RPMI8226 (cell line): ENCODE measurements around the gene SLC26A1.

ENCODE experiments used
- DNase-seq: peaks from one replicate; pipeline ENCODE4 v3.0.0-alpha.2; 2015

SLC26A1 gene, protein sequence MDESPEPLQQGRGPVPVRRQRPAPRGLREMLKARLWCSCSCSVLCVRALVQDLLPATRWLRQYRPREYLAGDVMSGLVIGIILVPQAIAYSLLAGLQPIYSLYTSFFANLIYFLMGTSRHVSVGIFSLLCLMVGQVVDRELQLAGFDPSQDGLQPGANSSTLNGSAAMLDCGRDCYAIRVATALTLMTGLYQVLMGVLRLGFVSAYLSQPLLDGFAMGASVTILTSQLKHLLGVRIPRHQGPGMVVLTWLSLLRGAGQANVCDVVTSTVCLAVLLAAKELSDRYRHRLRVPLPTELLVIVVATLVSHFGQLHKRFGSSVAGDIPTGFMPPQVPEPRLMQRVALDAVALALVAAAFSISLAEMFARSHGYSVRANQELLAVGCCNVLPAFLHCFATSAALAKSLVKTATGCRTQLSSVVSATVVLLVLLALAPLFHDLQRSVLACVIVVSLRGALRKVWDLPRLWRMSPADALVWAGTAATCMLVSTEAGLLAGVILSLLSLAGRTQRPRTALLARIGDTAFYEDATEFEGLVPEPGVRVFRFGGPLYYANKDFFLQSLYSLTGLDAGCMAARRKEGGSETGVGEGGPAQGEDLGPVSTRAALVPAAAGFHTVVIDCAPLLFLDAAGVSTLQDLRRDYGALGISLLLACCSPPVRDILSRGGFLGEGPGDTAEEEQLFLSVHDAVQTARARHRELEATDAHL

DNA sequence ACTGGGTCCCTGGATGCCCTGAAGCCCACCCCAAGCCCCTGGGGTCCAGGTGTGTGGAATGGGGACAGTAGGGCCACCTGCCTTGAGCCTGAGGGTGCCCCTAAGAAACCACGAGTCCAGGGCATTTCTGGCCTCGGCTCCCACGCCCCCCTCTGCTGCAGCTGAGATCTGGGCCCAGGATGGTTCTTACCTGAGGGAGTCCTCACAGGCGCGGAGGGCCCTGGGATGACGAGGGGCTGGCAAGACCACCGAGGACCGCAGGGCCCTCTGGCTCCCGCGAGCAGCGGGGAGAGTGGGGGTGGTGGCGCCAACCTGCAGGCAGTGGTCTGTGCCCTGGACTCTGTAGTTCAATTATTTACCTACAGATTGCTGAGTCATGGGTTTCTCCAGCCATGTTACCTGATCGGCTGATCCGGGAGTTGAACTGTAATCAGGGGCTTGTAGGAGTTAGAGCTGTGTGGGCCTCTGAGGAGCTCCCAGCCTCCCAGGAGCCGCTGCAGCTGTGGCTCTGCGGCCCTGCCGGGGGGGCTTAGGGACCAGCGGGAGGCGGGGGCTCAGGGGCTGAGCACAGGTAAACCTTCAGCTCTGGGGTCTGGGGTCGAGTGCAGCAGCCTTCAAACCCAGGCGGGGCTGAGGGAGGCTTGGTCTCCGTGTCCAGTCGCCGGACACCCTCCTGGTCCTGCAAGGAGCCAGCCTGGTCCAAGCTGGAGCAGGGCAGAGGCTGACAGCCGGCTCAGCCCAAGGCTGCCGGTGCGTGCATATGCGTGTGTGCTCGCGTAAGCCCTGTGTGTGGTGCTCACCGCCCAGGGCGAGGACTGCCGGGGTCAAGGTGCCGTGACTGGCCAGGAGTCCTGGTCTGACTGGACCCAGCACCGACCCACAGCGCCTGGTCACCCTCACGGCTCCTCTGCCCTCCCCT, at the start of gene SLC26A1:
Gene SLC26A1 (minus strand): TSS at position 294 of the 919 bp plus-strand sequence. CDS start 1,701 bp downstream, outside the sequence.
- DNase-seq = no peak

DNA sequence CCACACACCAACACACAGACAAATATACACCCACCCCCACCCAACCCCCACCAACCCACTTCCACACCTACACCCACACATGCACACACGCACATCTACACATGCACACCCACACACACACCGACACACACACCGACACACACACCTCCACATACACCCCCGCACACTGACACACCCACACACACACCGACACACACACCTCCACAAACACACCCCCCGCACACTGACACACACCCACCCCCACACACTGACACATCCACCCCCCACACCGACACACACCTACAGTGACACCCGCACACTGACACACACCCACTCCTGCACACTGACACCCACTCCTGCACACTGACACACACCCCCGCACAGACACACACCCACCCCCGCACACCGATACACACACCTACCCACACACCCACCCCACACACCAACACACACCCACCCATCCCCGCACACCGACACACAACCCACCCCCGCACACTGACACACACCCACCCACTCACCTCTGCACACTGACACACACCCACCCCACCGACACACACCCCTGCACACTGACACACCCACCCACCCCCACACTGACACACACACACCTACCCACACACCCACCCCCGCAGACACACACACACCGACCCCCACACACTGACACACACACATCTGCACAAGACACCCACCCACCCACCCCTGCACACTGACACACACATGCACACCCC, 49.3 kb upstream of the SLC26A1 start:
- no peak for DNase-seq

DNA sequence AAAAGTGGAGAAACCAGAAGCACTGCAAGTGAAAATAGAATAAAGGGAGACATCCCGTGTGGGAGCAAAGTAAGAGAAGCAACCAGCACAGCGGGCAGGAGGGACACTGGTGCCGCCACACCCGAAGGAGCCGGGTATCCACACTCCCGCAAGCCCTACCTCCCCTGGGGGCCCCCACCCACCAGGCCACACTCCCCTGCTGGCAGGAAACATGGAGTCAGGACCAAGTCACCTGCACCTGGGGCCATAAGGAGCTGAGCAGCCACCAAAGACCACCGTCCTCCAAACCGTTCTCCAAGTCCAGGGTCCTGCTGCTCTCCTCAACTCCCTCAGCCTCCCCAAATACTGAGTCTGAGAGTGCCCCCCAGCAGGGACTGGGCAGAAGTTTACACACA, 48.7 kb upstream of the SLC26A1 start:
- no peak for DNase-seq

DNA sequence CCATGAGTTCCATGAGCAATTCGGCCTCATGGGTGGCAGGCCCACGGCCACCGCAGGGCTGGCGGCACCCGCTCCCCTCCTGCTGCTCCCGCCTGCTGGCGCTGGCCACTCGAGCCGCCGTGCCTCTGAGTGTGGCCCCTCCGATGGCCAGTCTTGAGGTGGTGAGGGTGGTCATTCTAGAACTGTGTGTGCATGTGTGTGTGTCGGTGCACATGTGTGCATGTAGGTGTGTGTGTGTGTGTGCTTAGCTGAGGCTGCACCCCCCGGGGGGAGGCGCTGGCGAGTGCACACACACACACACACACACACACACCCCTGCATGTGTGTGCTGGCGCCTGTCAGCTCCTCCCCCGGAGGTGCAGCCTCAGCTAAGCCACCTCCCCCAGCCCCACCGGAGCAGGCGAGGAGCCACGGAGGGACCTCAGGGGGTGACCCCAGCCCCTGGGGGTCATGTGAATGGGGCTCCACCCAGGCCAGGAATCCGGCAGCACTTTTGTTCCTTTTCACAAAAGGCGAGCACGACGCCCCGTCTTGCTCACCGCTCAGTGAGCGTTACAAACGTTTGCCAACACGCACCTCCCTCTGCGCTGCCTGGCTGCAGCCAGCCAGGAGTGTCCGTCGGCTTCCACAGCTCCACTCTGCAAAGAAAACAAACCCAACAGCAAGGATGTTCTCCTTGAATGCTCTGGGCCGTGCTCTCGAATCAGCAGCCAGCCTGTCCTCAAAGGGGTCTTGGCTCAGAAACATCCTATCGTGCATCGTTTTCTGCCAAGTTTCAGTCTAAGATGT, 48.1 kb upstream of the SLC26A1 start:
- no peak for DNase-seq

DNA sequence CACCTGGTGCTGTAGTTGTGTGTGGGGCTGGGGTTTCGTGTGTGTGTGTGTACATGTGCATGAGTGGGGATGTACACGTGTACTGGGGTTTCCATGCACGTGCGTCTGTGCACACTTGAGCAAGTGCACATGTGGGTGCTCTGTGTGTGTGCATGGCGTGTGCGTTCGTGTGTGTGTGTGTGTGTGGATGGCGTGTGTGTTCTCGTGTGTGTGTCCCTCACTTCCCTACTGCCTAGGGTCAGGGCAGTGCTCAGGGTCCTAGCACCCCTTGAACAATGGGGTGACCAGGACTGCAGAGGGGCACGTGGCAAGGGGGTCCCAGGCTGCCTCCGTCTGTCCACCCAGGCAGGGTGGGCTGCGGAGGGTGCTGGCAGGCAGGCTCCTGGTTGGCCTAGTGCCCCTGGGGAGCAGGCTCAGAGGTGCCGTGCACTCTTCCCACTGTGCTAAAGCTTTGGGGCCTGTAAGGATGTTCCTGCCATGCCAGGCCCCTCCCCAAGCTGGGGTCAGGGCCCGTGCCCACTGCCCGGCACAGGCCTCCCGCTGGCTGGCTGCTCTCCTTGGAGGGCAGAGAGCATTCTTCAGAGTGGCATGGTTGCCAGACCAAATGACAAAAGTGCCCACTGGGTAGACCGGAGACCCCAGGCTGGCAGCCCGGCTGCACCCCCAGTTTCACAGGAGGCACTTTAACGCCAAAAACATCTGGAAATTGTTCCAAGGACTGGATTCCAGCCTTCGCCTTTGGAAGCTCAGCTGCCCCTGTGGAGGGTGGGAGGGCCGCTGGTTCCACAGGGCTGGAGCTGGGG, 47.3 kb upstream of the SLC26A1 start:
- no peak for DNase-seq

DNA sequence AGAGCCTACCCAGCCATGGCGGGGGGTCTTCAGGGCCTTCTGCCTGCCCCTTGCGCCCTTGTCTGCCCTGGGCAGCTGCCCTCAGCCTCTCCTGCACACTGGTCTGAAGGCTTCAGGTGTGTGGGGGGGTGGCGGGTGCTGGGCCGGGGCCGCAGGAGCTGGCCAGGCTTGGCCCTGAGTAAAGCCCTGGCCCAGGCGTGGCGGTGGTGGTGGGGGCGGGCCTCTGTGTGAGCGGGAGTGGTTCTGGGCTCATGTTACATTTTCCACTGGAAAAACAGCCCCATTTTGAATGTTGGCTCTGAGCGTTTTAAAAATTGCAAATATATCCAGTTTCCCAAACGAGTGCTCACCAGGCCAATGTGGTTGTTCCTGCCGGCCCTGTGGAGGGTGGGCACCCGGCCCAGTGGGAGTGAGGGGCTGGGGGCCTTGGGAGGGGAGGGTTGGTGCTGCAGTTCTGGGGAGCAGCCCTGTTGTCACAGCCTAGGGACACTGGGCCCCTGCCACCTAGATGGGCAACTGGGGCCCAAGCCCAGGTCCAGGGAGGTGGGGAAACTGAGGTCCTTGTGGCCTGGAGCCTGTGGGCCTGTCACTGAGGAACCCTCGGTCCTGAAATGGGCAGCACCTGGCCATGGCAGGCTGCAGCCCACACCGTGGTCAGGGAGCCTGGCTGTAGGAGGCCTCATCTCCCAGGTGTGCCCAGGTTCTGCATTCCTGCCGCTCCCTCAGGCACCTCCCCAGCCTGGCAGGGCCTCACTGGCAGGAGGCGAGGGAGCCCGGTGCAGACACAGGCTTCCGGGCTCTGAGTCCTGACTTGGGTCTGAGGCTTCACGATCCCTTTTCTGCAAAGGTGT, 46.5 kb upstream of the SLC26A1 start:
- DNase-seq = no peak

DNA sequence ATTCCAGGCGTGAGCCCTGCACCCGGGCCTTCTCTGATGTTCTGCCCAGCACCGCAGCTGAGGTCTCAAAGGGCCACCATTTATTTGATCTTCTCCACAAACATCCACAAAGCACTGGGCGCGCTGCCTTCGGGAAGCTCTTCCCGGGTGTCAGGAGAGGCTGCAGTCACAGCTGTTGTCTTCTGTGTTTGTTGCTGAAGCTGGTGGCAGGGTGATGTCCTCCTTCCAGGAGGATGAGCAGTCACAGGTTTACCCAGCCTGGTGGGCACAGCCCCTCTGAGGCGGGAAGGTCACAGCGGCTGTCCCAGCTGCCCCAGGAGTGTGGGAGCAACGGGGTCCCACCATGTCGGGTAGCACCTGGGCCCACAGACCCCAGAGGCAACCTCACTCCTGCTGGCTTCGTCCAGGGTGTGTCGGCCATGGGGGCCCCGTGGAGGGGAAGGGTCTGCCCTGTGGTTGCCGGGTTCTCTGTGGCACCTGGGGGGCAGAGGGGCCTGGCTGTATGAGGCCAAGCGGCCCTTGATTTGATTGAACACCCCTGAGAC, 45.8 kb upstream of the SLC26A1 start:
- DNase-seq = no peak

DNA sequence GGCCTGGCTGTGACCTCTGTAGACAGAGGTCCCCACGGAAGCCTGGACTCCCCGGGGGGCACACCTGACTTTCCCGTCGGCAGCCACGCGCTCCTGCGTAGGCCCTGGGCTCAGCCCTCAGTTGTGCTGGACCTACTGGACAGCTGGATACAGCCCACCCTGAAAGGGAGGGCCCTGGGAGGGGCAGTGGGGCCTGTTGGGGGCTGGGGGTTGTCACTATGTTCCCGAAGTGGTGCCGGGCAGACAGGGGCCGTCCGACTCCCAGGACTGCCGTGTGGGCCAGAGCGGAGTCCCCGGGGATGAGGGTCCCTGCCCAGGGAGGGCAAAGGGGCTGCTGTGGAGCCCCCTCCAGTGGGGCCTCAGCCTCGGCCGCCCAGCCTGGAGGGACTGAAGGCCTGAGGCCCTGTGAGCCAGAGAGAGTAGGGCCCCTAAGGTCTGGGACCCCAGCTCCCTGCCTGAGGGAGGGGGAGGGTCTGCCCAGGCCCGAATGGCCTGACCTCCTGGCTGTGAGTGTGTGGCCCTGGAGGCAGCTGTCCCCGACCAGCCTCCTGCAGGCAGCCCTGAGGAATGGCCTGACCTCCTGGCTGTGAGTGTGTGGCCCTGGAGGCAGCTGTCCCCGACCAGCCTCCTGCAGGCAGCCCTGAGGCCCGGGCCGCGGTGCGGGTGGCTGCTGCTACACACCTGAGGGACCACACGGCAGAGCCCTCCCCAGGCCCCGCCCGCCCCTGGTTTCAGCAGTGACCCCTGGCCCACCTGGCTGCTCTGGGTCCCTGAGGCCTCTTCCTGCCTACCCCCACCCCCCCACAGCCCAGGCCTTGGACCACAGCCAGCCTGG, 44.0 kb upstream of the SLC26A1 start:
- no peak for DNase-seq

DNA sequence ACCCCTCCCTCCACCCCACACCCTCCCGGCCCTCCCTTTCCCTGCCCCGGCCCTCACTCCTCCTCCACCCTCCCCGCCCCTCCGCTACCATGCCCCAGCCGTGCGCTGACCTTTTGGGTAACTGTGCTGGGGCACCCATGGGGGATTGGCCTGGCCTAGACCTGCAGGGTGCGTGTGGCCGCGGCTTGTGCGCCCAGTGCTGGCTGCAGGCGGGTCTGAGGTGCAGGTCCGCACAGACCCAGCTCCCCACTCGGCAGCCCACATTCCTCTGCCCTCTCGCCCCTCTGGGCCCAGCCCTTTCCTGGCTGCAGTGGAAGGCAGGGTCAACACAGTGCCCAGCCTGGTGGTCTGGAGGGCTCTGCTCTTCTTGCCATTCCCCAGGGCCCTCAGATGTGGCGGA, 42.9 kb upstream of the SLC26A1 start:
- no peak for DNase-seq

DNA sequence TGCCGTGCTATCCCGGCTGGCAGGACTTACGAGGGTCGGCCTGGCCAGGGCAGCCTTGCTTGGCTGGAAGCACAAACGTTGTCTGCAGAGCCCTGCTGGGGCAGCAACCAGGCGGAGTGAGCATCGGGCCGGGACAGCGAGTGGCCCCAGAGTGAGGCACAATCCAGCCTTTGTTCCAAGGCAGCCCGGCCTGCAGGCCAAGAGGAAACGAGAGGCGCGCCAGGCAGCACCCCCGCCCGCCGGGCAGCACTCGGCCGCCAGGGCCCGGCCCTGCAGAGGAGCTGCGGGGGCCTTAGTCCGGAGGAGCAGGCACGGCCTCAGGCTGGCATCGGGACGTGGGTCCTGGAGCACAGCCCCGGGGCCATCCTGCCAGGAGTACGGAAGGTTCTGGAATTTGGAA, 42.3 kb upstream of the SLC26A1 start:
- no peak for DNase-seq

DNA sequence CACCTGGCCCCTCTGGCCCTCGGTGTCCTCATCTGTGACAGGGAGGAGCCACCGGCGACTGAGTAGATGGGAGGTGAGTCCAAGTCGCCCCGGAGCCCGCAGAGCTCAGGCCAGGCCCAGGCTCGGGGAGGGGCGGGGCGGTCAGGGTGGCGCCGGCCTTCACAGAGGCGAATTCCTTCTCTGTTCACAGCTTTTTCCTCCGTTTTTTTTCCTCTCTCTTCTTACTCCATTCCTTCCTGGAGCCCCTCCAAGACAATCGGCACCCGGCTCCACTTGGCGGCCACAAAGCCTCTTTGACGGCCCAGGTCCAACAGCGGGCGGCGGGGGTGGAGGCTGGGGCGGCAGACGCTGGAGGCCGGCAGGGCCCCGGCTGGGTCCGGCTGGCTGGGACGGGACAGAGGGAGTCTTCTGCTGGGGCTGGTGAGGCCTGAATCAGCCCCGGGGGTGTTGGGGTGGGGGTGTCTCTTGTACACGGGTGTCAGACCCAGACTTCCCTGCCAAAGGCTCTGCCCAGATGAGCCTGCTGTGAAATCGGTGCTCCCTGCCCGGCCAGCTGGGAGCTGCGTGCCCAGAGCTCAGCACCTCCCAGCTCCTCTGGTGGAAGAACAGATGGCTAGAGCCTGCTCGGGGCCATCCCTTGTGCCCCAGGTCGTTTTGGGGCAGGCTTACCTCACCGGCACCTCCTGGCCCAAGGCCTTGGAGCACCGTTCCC, 40.8 kb upstream of the SLC26A1 start:
- DNase-seq = no peak

DNA sequence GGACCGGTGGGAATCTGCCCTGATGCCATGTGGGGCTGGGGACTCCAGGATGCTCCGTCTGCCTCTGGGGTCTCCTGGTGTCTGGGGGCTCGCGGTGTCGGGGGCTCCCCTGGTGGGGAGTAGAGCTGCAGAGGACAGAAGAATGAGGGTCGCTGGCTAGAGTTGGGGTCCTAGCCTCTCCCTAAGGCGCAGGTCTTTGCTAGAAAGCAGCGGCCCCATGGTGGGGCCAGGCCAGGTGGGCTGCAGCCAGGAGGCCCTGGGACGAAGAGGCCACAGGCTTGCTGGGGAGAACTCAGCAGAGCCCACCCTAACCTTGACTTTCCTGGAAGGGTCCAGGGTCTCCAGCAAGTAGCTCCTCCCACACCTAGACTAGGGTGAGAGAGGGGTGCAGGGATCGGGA, 39.7 kb upstream of the SLC26A1 start:
- DNase-seq = no peak

DNA sequence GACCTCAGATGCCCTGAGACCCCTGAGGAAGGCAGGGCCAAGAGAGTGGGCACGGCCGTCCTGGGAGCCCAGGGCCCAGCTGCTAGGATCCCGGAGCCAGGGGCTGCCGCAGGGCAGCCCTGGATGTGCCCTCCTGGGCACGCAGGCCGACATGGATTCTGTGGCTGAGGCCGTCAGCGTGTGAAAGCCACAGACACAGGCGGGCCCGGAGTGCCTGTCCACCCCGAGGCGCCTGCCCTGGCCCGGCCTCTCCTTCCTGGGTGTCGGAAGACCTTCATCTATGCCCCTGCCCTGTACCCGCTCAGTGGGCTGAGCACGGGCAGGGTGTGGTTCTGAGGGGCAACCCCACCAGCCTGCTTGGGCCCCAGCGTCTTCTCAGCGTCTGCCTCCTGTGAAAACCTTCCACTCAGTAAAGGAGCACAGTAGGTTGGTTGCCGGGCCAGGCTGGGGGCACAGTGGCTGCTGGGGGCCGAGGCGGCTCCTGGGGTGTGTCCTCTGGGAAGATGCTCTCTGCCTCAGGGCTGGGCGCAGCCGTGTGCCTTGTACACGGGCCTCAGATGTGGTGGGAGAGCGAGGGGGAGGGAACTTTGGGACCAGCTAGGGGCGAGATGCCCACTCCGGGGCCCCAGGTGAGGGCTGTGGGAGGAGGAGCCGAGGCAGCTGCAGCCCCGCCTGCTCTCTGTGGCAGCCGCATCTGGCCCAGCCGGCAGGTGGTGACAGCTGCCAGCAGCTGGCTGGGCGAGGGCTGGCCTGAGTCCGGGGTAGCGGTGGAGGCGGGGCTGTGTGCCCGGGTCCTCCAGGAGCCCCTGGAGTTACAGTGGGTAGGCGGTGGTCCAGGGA, 39.0 kb upstream of the SLC26A1 start:
- DNase-seq = peak; percentile 69

DNA sequence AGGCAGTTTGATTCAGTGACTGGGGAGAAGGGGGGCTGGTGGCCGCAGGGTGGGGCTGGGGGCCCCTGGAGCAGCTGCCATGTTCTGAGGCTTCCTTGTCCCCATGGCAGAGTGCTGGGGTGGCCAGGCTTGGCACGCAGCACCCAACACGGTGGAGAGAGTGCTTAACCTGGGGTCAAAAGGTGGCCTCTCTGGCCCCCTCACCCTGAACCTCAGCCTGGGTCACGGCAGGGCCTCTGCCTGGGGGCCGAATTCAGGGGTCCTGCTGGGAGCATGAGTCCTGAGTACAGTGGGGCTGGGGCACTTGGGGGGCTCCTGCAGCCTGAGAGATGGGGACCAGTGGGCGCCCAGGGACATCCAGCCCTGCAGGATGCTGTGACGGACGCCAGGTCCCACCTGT, 38.1 kb upstream of the SLC26A1 start:
- no peak for DNase-seq

DNA sequence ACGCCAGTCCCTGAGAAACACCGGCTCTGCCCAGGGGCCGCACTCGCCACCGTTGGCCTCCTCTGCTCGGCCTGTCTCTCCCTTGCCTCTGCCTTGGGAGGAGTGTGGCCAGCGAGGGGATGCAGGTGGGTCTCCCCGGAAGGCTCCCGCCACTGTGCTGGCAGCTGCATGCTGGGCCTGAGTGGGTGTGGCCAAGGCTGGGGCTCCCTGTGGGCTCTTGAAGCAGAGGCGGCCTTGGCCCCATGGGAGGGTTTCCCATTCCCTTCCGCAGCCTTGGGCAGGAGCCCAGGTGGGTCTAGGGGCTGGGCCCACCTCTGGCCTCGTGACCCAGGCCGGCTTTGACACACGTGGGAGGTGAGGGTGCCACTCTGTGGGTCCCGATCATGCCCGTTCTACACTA, 37.4 kb upstream of the SLC26A1 start:
- no peak for DNase-seq

DNA sequence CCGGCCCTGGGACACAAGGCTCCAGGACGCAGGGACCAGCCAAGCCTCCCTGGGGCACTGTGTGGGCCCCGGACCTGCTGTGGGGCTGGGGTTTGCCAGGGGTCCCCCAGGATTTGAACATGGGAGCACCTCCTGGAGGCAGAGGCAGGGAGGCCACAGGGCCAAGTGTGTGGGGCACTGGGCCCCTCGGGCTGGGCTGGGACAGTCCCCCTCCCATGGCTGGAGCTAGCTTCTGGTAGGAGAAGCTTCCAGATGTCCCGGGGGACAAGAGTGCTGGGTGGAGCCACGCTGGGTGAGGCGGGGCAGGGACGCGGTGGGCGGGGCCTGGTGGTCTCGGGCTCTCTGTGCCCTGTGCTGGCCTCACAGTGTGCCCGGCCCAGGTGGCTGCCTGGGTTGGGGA, 36.8 kb upstream of the SLC26A1 start:
- no peak for DNase-seq

DNA sequence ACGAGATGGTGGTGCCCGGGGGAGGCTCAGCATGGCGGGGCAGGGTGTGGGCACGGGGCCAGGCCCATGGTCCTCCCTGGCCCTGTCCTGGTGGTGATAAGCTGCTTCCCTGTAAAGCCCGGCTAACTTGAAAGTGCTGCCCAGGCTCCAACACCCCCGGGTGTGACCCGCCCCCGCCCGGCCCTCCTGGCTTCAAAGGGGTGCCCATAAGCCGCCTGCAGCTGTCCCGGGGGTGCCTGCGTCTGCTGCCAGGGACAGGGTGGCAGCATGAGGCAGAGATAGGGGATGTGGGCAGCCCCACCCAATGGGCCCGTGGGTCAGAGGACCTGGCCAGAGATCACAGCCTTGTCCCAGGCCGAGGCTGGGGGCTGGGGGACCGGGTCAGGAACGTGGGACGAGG, 36.3 kb upstream of the SLC26A1 start:
- no peak for DNase-seq
